RWPE2 (cell line): Measurements from ENCODE around the gene PTPN3.

Experiments
- ATAC-seq: fragments of 200-7000 bp; cut with Tn5 transposase; 3 replicates; pipeline ENCODE4 v1.9.1; 2021; ENCODE audit warnings: low read depth
- DNase-seq: peaks from one replicate; pipeline ENCODE4 v3.0.0-alpha.2; 2020; ENCODE audit warnings: low spot score
- H3K27ac ChIP-seq: fragments of 450-650 bp; 2 replicates; pipeline ENCODE4 v1.5.1; 2017; ENCODE audit warnings: mild to moderate bottlenecking; ENCODE audit not compliant: poor library complexity, severe bottlenecking
- H3K27me3 ChIP-seq: fragments of 250-450 bp; sonication (Bioruptor Pico); 2 replicates; pipeline ENCODE4 v1.5.1; 2021; ENCODE audit warnings: mild to moderate bottlenecking, moderate library complexity; ENCODE audit not compliant: insufficient read depth, poor library complexity, severe bottlenecking
- H3K36me3 ChIP-seq: fragments of 250-450 bp; sonication (Bioruptor Pico); 2 replicates; pipeline ENCODE4 v1.5.1; 2020; ENCODE audit warnings: low read depth, mild to moderate bottlenecking, moderate library complexity
- H3K4me1 ChIP-seq: fragments of 250-450 bp; sonication (Bioruptor Pico); 2 replicates; pipeline ENCODE4 v1.5.1; 2021; ENCODE audit warnings: mild to moderate bottlenecking, moderate library complexity; ENCODE audit not compliant: insufficient read depth, poor library complexity, severe bottlenecking
- H3K4me3 ChIP-seq: fragments of 250-450 bp; sonication (Bioruptor Pico); 2 replicates; pipeline ENCODE4 v1.5.1; 2021; ENCODE audit warnings: mild to moderate bottlenecking, moderate library complexity; ENCODE audit not compliant: severe bottlenecking
- H3K9me3 ChIP-seq: fragments of 250-450 bp; sonication (Bioruptor Pico); 2 replicates; pipeline ENCODE4 v1.5.1; 2021; ENCODE audit warnings: mild to moderate bottlenecking, moderate library complexity; ENCODE audit not compliant: severe bottlenecking
- CTCF ChIP-seq: fragments of 450-650 bp; IDR thresholded peaks from one replicate; pipeline ENCODE4 v1.5.1; 2017; ENCODE audit warnings: mild to moderate bottlenecking, moderate library complexity; ENCODE audit not compliant: poor library complexity, severe bottlenecking

PTPN3 gene

GRCh38 chr9:109463924-109464625 is 34.0 kb downstream of the PTPN3 start:
- DNase-seq (no peak), ATAC-seq (no peak)
- Histone ChIP-seq H3K4me1 (peaks cover 31% of the 10 kb centered on the region), H3K4me3 (no peak overlapping the region), H3K27ac (no peak overlapping the region), H3K36me3 (peaks cover 32% of the 10 kb centered on the region), H3K27me3 (no peaks in the 10 kb centered on the region), H3K9me3 (no peaks in the 10 kb centered on the region)
- no peak for TF ChIP-seq CTCF

- H3K4me3 ChIP-seq = no peak overlapping the region
- H3K4me1 ChIP-seq = peaks cover 3% of the 10 kb centered on the region
- H3K27me3 ChIP-seq = no peaks in the 10 kb centered on the region
- no peaks in the 10 kb centered on the region for H3K9me3 ChIP-seq
- ATAC-seq = no peak
- TF ChIP-seq CTCF = no peak
- H3K36me3 ChIP-seq = peaks cover 54% of the 10 kb centered on the region
- no peak overlapping the region for H3K27ac ChIP-seq
- no peak for DNase-seq
Measured at GRCh38 chr9:109460576-109460975, 37.5 kb downstream of the PTPN3 start.

GRCh38 chr9:109459423-109459822 is 38.7 kb downstream of the PTPN3 start:
- no peak for TF ChIP-seq CTCF
- ATAC-seq (no peak), DNase-seq (no peak)
- Histone ChIP-seq H3K36me3 (peaks cover 61% of the 10 kb centered on the region), H3K9me3 (no peaks in the 10 kb centered on the region), H3K27me3 (no peaks in the 10 kb centered on the region), H3K4me1 (peaks cover 3% of the 10 kb centered on the region), H3K4me3 (no peak overlapping the region), H3K27ac (no peak overlapping the region)

GRCh38 chr9:109458453-109459211 is 39.5 kb downstream of the PTPN3 start:
- ATAC-seq (no peak), DNase-seq (no peak)
- H3K36me3 ChIP-seq = peaks cover 68% of the 10 kb centered on the region
- no peaks in the 10 kb centered on the region for H3K27me3 ChIP-seq
- H3K9me3 ChIP-seq = no peaks in the 10 kb centered on the region
- H3K4me3 ChIP-seq = no peak overlapping the region
- no peak overlapping the region for H3K27ac ChIP-seq
- TF ChIP-seq CTCF = no peak
- peaks cover 10% of the 10 kb centered on the region for H3K4me1 ChIP-seq

GRCh38 chr9:109456811-109457210 is 41.3 kb downstream of the PTPN3 start:
- TF ChIP-seq CTCF = no peak
- Histone ChIP-seq H3K4me3 (no peak overlapping the region), H3K9me3 (no peaks in the 10 kb centered on the region), H3K27ac (no peak overlapping the region), H3K4me1 (peaks cover 19% of the 10 kb centered on the region), H3K27me3 (no peaks in the 10 kb centered on the region), H3K36me3 (peaks cover 50% of the 10 kb centered on the region)
- DNase-seq (no peak), ATAC-seq (no peak)
